Stimulated activated memory B cell treated with anti-CD40 and anti-IgM and Interleukin-4, amounts not matched to agents 10 μg/mL and 1 μg/mL and 100 μg/mL, for 72 hours (primary cell): ENCODE results near the gene AKR1C2.
"Not testable (repeated sequence)": the region's sequence is repeated elsewhere in the genome, so short reads cannot be mapped to it uniquely, and the experiment has no call there.

Experiments
- ATAC-seq: fragments of 150-1000 bp; cut with Tn5 transposase; 2 replicates; pipeline ENCODE4 v1.10.0; 2021
- H3K27ac Mint-ChIP-seq: one replicate; pipeline ENCODE4 v1.8.0; 2022; ENCODE audit warnings: mild to moderate bottlenecking, mixed read lengths
- H3K27me3 Mint-ChIP-seq: one replicate; pipeline ENCODE4 v1.8.0; 2022; ENCODE audit warnings: mixed read lengths
- H3K36me3 Mint-ChIP-seq: one replicate; pipeline ENCODE4 v1.8.0; 2022; ENCODE audit warnings: mixed read lengths
- H3K4me1 Mint-ChIP-seq: one replicate; pipeline ENCODE4 v1.8.0; 2022; ENCODE audit warnings: mixed read lengths
- H3K4me3 Mint-ChIP-seq: one replicate; pipeline ENCODE4 v1.8.0; 2022; ENCODE audit warnings: mild to moderate bottlenecking, moderate library complexity, mixed read lengths
- H3K9me3 Mint-ChIP-seq: one replicate; pipeline ENCODE4 v1.8.0; 2022; ENCODE audit warnings: mixed read lengths

The AKR1C2 gene

GRCh38 chr10:4940909-4941308 lies 62.7 kb downstream of the AKR1C2 start:
- peaks cover 16% of the 10 kb centered on the region for H3K27me3 Mint-ChIP-seq
- H3K9me3 Mint-ChIP-seq, H3K4me1 Mint-ChIP-seq, H3K36me3 Mint-ChIP-seq, H3K27ac Mint-ChIP-seq, ATAC-seq, H3K4me3 Mint-ChIP-seq: not testable (repeated sequence)

DNA sequence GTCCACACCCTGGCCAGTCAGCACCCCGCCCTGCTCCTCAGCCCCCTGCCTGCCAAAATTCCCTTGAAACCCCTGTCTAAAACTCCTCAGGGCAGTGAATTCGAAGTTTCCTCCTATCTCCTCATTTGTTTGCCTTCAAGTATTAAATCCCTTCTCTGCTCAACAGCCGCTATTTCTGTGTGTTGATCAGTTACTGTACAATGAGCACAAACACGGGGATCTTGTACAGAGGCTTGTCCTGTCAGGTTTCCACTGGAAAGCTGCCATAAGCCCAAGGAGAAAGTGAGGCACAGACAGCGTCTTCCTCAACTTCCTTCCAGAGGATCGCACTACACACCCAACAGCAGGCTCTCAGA lies 63.6 kb downstream of the AKR1C2 start:
- not testable (repeated sequence) for ATAC-seq, H3K9me3 Mint-ChIP-seq, H3K36me3 Mint-ChIP-seq, H3K4me1 Mint-ChIP-seq, H3K27ac Mint-ChIP-seq, H3K4me3 Mint-ChIP-seq
- H3K27me3 Mint-ChIP-seq = peaks cover 25% of the 10 kb centered on the region

GRCh38 chr10:4939224-4940072 lies 64.2 kb downstream of the AKR1C2 start:
- no peaks in the 10 kb centered on the region for H3K9me3 Mint-ChIP-seq
- no peaks in the 10 kb centered on the region for H3K4me1 Mint-ChIP-seq
- peaks cover 28% of the 10 kb centered on the region for H3K27me3 Mint-ChIP-seq
- no peak overlapping the region for H3K27ac Mint-ChIP-seq
- H3K4me3 Mint-ChIP-seq = no peak overlapping the region
- ATAC-seq = no peak
- H3K36me3 Mint-ChIP-seq = no peaks in the 10 kb centered on the region
